GM12891 (cell line): Measurements from ENCODE around the gene ZNF200.

ENCODE experiments used
- DNase-seq: peaks from one replicate; pipeline ENCODE4 v3.0.0; 2011; ENCODE audit warnings: low spot score; ENCODE audit not compliant: insufficient read length
- FAIRE-seq: peaks from 2 replicates; lab custom pipeline; 2011; peaks lifted over from hg19 to GRCh38; lab: Jason Lieb, UNC
- PAX5 ChIP-seq: IDR thresholded peaks from 2 replicates; pipeline ENCODE4 v1.6.1; 2011; ENCODE audit warnings: low read length, moderate library complexity, mild to moderate bottlenecking; ENCODE audit not compliant: insufficient read depth, severe bottlenecking
- POLR2A ChIP-seq: IDR thresholded peaks from 2 replicates; pipeline ENCODE4 v1.6.1; 2011; ENCODE audit warnings: low read depth, low read length, control low read depth
- POLR2AphosphoS5 ChIP-seq: IDR thresholded peaks from 2 replicates; pipeline ENCODE4 v1.6.1; 2011; ENCODE audit warnings: low read depth, low read length, control low read depth
- POU2F2 ChIP-seq: IDR thresholded peaks from 2 replicates; pipeline ENCODE4 v1.6.1; 2011; ENCODE audit warnings: low read depth, mild to moderate bottlenecking, control low read depth, low read length, moderate library complexity
- SPI1 ChIP-seq: IDR thresholded peaks from 2 replicates; pipeline ENCODE4 v1.6.1; 2011; ENCODE audit warnings: low read depth, low read length, control low read depth
- TAF1 ChIP-seq: IDR thresholded peaks from 2 replicates; pipeline ENCODE4 v1.6.1; 2011; ENCODE audit warnings: low read depth, low read length, control low read depth

ZNF200 gene

DNA sequence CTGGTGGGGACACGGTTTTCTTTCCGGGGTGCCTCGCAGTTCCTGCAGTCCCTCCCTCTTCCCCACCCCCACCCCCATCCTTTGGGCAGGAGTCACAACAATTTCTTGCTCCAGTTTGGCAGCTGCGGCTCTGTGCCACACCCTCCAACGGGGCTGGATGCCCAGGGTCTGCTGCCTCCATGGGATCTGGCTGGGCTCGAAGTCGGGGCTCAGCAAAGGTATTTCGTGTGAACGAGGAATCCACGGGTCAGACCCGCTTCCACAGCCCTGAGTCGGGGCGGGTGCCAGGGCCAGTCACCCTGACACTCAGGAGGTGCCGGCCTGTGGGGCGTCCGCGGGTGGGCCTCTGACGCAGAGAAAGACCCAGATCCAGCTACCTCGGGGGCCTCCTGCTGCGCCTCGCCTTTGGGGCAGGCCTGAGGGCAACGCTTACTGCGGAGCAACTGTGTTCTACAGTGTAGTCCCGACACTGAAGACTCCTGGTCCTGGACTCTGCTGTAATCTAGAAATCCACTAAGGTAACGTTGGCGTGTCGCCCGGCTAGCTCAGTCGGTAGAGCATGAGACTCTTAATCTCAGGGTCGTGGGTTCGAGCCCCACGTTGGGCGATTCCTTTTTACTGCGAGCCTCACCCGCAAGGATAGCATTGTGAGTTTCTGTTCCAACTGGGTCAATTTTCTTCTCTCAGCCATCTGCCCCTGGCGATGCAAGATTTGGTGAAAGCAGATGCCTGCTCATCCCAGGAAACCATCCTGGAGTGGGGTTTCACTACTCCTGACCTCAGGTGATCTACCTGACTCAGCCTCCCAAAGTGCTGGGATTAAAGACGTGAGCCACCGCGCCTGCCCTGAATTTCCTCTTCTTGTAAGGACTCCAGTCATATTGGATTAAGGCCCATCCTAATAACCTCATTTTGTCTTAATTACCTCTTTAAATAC is 59.5 kb downstream of the ZNF200 start:
- peak; percentile 48 for FAIRE-seq
- DNase-seq, result no peak
- TF ChIP-seq POLR2AphosphoS5 (no peak), POLR2A (no peak), POU2F2 (no peak), TAF1 (no peak), PAX5 (no peak), SPI1 (no peak)

DNA sequence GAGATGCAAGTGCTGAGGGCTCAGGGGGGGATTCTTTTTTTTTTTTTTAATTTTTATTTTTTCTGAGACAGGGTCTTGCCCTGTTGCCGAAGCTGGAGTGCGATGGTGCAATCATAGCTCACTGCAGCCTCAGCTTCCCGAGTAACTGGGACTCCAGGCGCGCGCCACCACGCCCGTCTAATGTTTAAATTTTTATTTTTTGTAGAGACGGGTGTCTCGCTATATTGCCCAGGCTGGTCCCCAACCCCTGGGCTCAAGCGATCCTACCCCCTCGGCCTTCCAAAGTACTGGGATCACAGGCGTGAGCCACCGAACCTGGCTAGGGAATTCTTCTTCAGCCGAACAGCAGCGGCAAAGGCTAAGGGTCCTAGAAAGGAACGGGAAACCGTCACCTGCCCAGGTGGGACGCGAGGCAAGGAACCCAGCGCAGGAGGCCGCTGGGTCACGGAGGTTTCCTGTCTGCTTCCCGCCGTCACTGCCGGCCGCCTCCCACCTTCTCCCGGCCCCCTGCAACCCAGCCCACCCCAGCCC is 60.3 kb downstream of the ZNF200 start:
- DNase-seq, result no peak
- TF ChIP-seq SPI1, result no peak
- TF ChIP-seq POLR2AphosphoS5, result no peak
- no peak for TF ChIP-seq PAX5
- no peak for TF ChIP-seq POU2F2
- no peak for TF ChIP-seq TAF1
- TF ChIP-seq POLR2A, result no peak
- FAIRE-seq, result no peak

DNA sequence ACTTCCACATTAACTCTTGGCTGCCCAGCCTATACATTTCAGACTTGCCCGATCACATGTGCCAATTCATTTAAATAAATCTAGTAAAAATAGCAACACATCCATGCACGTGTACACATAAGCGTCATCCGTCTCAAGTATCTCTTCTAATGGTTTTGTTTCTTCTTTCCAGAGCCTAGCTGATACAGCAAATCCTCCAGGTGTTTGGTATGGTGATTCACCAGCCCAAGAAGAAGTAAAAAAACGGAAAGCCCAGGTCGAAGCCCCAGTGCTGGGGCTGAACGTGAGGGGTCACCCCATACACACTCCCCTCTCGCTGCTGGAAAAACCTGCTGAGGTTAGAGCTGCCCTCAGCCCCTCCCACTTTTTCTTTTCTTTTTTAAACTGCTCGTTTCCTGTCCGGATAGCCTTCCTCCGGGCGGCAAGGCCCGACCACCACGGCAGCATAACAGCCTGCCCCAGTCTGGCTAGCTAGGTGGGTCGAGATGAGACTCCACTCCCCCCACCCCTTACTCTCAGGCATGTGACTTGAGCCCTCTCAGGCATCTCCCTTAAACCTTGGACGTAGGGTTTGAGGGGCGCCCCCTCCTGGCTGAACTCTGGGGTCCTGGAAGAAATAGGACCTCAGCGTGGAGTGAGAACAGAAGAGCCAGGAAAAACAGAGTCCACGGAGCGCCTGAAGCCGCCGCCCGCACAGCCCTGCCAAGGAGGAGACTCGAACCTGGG is 60.9 kb downstream of the ZNF200 start:
- DNase-seq (peak; percentile 42), FAIRE-seq (no peak)
- TF ChIP-seq PAX5 (no peak), TAF1 (no peak), SPI1 (no peak), POU2F2 (no peak), POLR2AphosphoS5 (no peak), POLR2A (no peak)
